Ecto neural progenitor cell (in vitro differentiated cells): Measurements from ENCODE around the gene NTRK3.
"Not testable (repeated sequence)": the region's sequence is repeated elsewhere in the genome, so short reads cannot be mapped to it uniquely, and the experiment has no call there.

Experiments
- DNase-seq: peaks from one replicate; pipeline ENCODE4 v3.0.0-alpha.2; 2018; ENCODE audit warnings: low spot score

The NTRK3 gene

GRCh38 chr15:88073391-88073691 is 183.2 kb downstream of the NTRK3 start:
- no peak for DNase-seq

GRCh38 chr15:88072598-88073390 is 183.7 kb downstream of the NTRK3 start:
- no peak for DNase-seq

GRCh38 chr15:88072133-88072532 is 184.4 kb downstream of the NTRK3 start:
- DNase-seq: not testable (repeated sequence)

- no peak for DNase-seq
Observed at GRCh38 chr15:88071141-88071540, 185.4 kb downstream of the NTRK3 start.

GRCh38 chr15:88069561-88069960 is 187.0 kb downstream of the NTRK3 start:
- no peak for DNase-seq

GRCh38 chr15:88067331-88067685 is 189.2 kb downstream of the NTRK3 start:
- no peak for DNase-seq

- no peak for DNase-seq
Observed at GRCh38 chr15:88066636-88067330, 189.8 kb downstream of the NTRK3 start.

- DNase-seq: no peak
Observed at GRCh38 chr15:88061452-88061851, 195.1 kb downstream of the NTRK3 start.

GRCh38 chr15:88060383-88060782 is 196.2 kb downstream of the NTRK3 start:
- DNase-seq: no peak

- no peak for DNase-seq
Observed at GRCh38 chr15:88057836-88058235, 198.7 kb downstream of the NTRK3 start.

GRCh38 chr15:88049506-88049905 is 207.0 kb downstream of the NTRK3 start:
- DNase-seq: no peak

GRCh38 chr15:88048755-88049154 is 207.8 kb downstream of the NTRK3 start:
- no peak for DNase-seq

GRCh38 chr15:88048237-88048636 is 208.3 kb downstream of the NTRK3 start:
- no peak for DNase-seq

GRCh38 chr15:88046576-88047129 is 209.9 kb downstream of the NTRK3 start:
- DNase-seq: no peak

- no peak for DNase-seq
Observed at GRCh38 chr15:88043396-88043795, 213.1 kb downstream of the NTRK3 start.

GRCh38 chr15:88042047-88042446 is 214.5 kb downstream of the NTRK3 start:
- DNase-seq: no peak

GRCh38 chr15:88040516-88040915 is 216.0 kb downstream of the NTRK3 start:
- no peak for DNase-seq

- no peak for DNase-seq
Observed at GRCh38 chr15:88038261-88038660, 218.3 kb downstream of the NTRK3 start.

- DNase-seq: no peak
Observed at GRCh38 chr15:88036154-88036839, 220.2 kb downstream of the NTRK3 start.

GRCh38 chr15:88035381-88035780 is 221.2 kb downstream of the NTRK3 start:
- no peak for DNase-seq

GRCh38 chr15:88033421-88033820 is 223.1 kb downstream of the NTRK3 start:
- not testable (repeated sequence) for DNase-seq

- DNase-seq: no peak
Observed at GRCh38 chr15:88032787-88033186, 223.8 kb downstream of the NTRK3 start.

- no peak for DNase-seq
Observed at GRCh38 chr15:88031461-88031860, 225.1 kb downstream of the NTRK3 start.
